HG02840 (cell line): Measurements from ENCODE around the gene INPP5F.
"Not testable (repeated sequence)": the region's sequence is repeated elsewhere in the genome, so short reads cannot be mapped to it uniquely, and the experiment has no call there.

Source experiments
- ATAC-seq: cut with Tn5 transposase; IDR thresholded peaks from one replicate; pipeline ENCODE4 v1.9.1; 2021; ENCODE audit warnings: mild to moderate bottlenecking, moderate library complexity, moderate number of reproducible peaks; ENCODE audit not compliant: unreplicated experiment, low FRiP score

Gene INPP5F

DNA sequence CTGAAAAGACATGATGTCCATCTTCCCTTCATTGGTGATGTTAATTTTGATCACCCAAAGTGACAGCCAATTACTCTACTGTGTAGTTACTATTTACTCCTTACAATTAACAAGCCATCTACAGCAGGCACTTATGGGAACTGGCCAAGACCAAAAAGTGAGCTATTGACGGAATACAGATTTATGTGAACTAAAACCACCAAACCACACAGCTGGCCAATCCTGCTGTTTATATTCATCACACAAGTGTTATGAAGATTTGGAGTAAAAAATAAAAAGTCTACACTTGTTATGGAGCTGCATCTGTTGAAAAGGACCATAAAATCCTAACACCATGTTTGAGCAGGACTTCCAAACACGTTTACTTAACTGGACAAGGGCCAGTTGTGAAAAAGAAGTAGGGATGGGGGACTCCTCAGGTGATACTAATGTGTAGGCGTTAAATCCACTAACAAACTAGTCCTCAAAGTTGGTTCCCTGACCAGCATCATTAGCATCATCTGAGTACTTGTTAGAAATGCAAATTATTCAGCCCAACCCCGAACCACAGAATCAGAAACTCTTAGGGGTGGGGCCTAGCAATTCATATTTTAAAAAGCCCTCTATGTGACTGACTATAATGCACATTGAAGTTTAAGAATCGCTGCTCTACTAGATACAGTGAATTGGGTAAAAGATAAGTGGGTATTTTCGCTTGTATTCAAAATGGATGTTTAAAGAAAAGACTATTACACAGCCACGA lies 135.2 kb downstream of the INPP5F start:
- no peak for ATAC-seq

DNA sequence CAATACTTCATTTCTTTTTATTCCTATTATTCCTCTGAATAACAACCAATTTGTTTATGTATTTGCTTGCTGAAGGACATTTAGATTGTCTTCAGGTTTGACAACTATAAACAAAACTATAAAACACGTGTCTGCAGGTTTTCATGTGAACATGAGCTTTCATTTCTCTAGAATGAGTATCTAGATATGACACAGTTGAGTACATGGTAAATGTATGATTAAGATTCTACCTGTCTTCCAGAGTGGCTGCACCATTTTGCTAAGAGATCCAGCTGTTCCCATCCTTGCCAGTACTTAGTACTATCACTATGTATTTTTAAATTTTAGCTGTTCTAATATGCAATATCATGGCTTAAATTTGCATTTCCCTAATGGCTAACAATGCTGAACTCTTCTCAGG lies 136.7 kb downstream of the INPP5F start:
- ATAC-seq = no peak

DNA sequence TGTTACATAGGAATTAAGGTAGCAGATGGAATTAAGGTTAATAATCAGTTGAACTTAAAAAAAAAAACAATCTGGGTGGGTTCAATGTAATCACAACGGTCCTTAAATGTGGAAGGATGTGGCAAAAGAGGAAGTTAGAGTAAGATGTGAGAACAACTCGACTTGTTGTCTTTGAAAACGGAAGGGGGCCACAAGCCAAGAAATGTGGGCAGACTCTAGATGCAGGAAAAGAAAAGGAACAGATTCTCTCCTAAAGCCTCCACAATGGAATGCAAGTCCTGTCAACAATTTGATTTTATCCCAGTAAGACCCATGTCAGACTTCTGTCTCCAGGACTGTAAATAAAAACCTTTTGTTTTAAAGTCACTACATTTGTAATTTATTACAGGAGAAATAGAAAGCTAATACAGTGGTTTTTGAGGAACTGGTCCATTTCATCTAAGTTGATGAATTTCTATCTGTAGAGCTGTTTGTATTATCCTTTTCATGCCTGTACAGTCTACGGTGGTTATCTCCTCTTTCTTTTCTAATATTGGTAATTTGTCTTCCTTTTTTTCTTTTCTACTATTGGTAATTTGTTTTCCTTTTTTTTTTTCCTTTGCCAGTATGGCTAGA lies 138.2 kb downstream of the INPP5F start:
- no peak for ATAC-seq

DNA sequence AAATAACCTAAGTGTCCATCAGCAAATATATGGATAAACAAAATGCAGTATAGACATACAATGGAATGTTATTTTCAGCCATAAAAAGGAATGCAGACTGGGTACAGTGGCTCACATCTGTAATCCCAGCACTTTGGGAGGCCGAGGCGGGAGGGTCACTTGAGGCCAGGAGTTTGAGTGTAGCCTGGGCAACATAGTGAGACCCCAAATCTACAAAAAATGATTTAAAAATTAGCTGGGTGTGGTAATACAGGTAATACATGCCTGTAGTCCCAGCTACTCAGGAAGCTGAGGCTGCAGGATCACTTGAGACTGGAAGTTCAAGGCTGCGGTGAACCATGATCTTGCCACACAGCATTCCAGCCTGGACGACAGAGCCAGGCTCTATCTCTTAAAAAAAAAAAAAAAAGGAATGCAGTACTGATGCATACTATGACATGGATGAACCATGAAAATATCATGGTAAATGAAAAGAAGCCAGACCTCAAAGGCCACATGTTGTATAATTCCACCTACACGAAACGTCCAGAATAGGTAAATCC lies 139.9 kb downstream of the INPP5F start:
- ATAC-seq = no peak

DNA sequence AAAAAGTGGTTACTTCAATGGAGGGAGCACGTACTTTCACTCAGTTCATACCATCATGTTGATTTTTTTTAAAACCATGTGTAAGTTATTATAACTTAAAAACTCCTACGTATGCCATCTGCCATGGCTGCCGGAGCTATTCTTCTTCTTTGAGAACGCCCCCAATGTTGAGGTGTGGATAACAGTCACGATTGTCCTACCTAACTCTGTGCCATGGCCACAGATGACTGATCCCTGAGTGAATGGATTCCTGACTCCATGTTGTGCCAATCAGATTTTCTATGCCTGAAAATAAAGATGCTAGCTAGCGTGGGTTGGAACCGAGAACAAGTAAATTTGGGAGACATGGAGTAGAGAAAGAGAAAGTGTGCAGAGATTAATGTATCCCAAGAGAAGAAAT lies 141.5 kb downstream of the INPP5F start:
- ATAC-seq = no peak

DNA sequence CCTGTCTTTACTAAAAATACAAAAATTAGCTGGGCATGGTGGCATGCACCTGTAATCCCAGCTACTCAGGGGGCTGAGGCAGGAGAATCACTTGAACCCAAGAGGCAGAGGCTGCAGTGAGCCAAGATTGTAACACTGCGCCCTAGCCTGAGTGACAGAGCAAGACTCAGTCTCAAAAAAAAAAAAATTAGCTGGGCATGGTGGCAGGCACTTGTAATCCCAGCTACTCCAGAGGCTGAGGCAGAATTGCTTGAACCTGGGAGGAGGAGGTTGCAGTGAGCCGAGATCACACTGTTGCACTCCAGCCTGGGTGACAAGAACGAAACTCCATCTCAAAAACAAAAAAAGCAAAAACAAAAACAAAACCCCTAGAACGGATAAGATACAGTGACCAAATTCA lies 143.5 kb downstream of the INPP5F start:
- not testable (repeated sequence) for ATAC-seq

DNA sequence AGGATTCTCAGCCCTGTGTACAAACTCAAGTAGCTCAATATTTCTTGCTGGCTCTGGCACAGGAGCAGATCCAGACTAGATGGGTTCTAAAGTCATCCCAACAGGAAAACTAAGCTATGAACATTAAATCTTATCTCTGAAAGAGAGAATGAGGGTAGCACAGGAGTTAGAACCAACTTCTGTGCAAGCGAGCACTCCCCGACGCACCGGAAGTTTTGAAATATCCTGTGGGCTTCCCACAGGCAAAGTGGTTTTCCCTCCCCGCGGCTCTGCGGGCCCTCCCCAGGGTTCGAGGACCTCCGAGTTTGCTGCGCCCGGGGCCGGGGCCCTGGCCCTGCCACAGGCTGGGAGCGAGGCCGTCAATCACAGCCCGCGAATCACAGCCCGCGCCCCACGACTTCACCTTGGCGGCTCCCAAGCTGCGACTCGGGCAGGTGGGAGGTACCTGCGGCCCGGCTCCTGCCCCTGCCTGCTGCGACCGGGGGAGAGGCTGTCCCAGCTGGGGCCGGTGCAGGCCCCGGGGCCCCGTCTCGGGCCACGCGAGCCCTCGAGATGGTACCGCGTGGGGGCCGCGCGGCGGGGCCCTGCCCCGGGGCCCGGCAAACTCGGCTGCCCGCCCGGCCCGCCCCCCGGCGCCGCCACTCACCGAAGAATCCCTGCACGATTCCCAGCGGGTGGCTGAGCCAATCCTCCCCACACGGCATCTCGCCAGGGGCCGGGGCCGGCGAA lies 146.2 kb downstream of the INPP5F start:
- ATAC-seq = peak; percentile 39

DNA sequence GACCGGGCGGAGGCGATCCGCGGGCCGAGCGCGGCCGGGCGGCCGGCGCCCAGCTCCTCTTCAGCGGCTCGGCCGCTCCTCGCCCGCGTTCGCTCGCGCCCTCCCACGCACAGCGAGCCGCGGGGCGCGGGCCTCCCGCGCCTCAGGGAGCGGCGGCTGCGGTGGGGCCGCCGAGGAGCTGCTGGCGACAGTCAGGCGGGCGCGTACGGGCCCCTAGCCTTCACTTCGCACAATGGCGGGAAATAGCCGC lies 146.7 kb downstream of the INPP5F start, which contains the start of gene MCMBP:
Gene MCMBP, minus strand, starts transcription at position 234 of the 250 bp plus-strand sequence. CDS start 259 bp downstream, outside the sequence.
- ATAC-seq = no peak

DNA sequence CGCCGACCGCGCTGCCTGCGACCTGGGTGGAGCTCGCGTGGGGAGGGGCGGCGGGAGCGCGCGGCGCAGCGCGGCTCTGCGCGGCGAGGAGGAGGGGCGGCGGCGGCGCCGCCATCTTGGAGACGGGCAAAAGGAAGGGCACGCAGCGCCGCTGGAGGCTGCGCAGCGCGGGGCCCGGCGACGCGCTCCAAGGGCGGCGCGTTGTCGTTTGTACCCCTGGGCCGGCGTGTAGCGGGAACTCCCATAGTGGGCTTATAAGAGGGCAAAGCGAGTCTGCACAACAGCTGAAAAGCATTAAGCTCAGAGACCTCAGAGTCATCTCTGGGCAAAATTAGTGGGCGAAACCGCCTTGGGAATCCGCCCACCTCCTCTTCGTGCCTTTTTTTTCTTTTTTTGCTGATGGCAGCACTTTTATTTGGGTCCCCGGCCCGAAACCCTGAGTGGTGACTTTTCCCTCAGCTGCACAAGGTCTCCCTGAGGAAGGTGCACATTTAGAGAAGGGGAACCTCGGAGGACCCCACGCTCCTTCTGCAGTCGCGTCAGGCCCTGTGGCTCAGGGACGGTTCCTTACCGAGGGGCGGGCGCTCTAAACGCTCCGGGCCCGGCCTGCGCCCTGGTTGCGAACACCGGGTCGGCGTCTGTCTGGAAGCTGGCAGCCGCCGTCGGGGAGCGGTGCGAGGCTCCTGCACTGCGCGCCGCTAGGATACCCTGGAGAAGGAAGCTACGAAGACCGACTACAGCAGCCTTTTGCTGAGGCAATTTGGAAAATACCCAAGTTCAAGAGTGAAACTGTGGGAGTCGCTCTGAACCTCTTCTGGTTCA lies 147.2 kb downstream of the INPP5F start:
- peak; percentile 81 for ATAC-seq

DNA sequence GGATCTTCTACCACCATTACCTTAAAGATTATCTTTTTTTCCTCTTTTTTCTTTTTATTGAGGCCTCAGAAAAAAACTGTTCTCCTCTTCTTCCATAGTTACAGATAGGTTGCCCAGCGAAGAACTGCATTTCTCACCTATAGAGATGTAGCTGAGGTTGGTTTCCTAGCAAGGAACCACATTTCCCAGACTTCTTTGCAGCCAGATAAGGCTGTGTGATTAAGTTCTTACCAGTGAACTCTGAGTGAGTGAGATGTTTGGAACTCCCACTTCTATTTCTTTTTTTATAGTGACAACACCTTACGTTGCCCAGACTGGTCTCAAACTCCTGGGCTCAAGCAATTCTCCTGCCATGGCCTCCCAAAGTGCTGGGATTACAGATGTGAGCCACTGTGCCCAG lies 152.7 kb downstream of the INPP5F start:
- no peak for ATAC-seq
